Activated CD4-positive, alpha-beta T cell treated with anti-CD3 and anti-CD28 coated beads, Interleukin-10, Interleukin-2, amounts not matched to agents 100 ng/mL and 50 ng/mL, durations not matched to agents 16 hours and 8 hours (primary cell): ENCODE results near the gene NAT9.

Source experiments
- DNase-seq: peaks from one replicate; pipeline ENCODE4 v3.0.0-alpha.2; 2020

The NAT9 gene

GRCh38 chr17:74778960-74779359 lies 2.8 kb upstream of the NAT9 start:
- DNase-seq: no peak

GRCh38 chr17:74777901-74778515 lies 1.9 kb upstream of the NAT9 start:
- no peak for DNase-seq

GRCh38 chr17:74776990-74777389 lies 845 bp upstream of the NAT9 start:
- no peak for DNase-seq

GRCh38 chr17:74775409-74776043 lies 619 bp downstream of the NAT9 start:
- DNase-seq: no peak

- no peak for DNase-seq
Observed at GRCh38 chr17:74773871-74774286, 2.3 kb downstream of the NAT9 start.

GRCh38 chr17:74773414-74773813 lies 2.7 kb downstream of the NAT9 start:
- DNase-seq: no peak

GRCh38 chr17:74772053-74772452 lies 4.1 kb downstream of the NAT9 start:
- no peak for DNase-seq

GRCh38 chr17:74771319-74771914 lies 4.7 kb downstream of the NAT9 start:
- no peak for DNase-seq

GRCh38 chr17:74770498-74771318 lies 5.4 kb downstream of the NAT9 start:
- peak; percentile 76 for DNase-seq

GRCh38 chr17:74769856-74770497 lies 6.2 kb downstream of the NAT9 start:
- no peak for DNase-seq

- no peak for DNase-seq
Observed at GRCh38 chr17:74769266-74769855, 6.8 kb downstream of the NAT9 start.

- DNase-seq: no peak
Observed at GRCh38 chr17:74768763-74769114, 7.4 kb downstream of the NAT9 start.

GRCh38 chr17:74768069-74768762 lies 7.9 kb downstream of the NAT9 start:
- no peak for DNase-seq

GRCh38 chr17:74767111-74767516 lies 9.0 kb downstream of the NAT9 start:
- no peak for DNase-seq

GRCh38 chr17:74766413-74766812 lies 9.7 kb downstream of the NAT9 start:
- DNase-seq: no peak

- no peak for DNase-seq
Observed at GRCh38 chr17:74764751-74765286, 11.3 kb downstream of the NAT9 start.

GRCh38 chr17:74763565-74764387 lies 12.4 kb downstream of the NAT9 start:
- no peak for DNase-seq

- no peak for DNase-seq
Observed at GRCh38 chr17:74761931-74762330, 14.2 kb downstream of the NAT9 start.

- no peak for DNase-seq
Observed at GRCh38 chr17:74761419-74761818, 14.7 kb downstream of the NAT9 start.

- no peak for DNase-seq
Observed at GRCh38 chr17:74760404-74761105, 15.6 kb downstream of the NAT9 start.
